GM12875 (cell line): ENCODE results near the gene COX6B2.
A peak's percentile ranks its signal among the peaks of the same experiment; 100 is the strongest.

Source experiments
- H3K4me3 ChIP-seq: one replicate; pipeline ENCODE4 v1.5.1; 2011; ENCODE audit warnings: low read depth, low read length, control low read depth
- CTCF ChIP-seq: IDR thresholded peaks from 2 replicates; pipeline ENCODE4 v1.5.1; 2011; ENCODE audit warnings: low read depth, mild to moderate bottlenecking, control low read depth, inconsistent platforms, low read length, moderate library complexity, borderline replicate concordance; ENCODE audit not compliant: insufficient read depth

The COX6B2 gene

GRCh38 chr19:55385724-55386492 is 31.4 kb upstream of the COX6B2 start, which contains the start of gene RPL28:
RPL28 (plus strand) TSS chr19:55385932; CDS start chr19:55386358, 426 bp downstream.
- peak within 1 kb of the TSS; percentile 99 for H3K4me3 ChIP-seq
- no peak for TF ChIP-seq CTCF

GRCh38 chr19:55384920-55385723 is 30.6 kb upstream of the COX6B2 start:
- no peak for TF ChIP-seq CTCF

GRCh38 chr19:55384131-55384919 is 29.8 kb upstream of the COX6B2 start, which contains the start of gene TMEM238:
TMEM238 (minus strand) TSS chr19:55384292; CDS start chr19:55384259, 33 bp downstream.
- H3K4me3 ChIP-seq, result peak within 1 kb of the TSS; percentile 99
- TF ChIP-seq CTCF, result no peak

More at GRCh38 chr19:55384920-55385723, 30.6 kb upstream of the COX6B2 start:
- peak overlapping the region; percentile 99 for H3K4me3 ChIP-seq

GRCh38 chr19:55383279-55384130 is 29.0 kb upstream of the COX6B2 start:
- H3K4me3 ChIP-seq, result peak overlapping the region; percentile 99
- peak; percentile 37; the same call in 1 of the 2 replicates for TF ChIP-seq CTCF

- TF ChIP-seq CTCF, result no peak
- peak overlapping the region; percentile 68 for H3K4me3 ChIP-seq
Measured at GRCh38 chr19:55382522-55383054, 28.1 kb upstream of the COX6B2 start.

GRCh38 chr19:55382013-55382412 is 27.5 kb upstream of the COX6B2 start:
- no peak overlapping the region for H3K4me3 ChIP-seq

More at GRCh38 chr19:55382013-55382412, 27.5 kb upstream of the COX6B2 start:
- TF ChIP-seq CTCF, result no peak
